ENCODE data around the gene MNT. TPM values are rescaled to one million over a fixed set of nuclear protein-coding genes. Genes with fewer than 3 reads are reported as not detected.

MNT gene
- polyA plus RNA-seq, 3 donors = 0.28 to 42.4 (median 1.3) TPM

DNA sequence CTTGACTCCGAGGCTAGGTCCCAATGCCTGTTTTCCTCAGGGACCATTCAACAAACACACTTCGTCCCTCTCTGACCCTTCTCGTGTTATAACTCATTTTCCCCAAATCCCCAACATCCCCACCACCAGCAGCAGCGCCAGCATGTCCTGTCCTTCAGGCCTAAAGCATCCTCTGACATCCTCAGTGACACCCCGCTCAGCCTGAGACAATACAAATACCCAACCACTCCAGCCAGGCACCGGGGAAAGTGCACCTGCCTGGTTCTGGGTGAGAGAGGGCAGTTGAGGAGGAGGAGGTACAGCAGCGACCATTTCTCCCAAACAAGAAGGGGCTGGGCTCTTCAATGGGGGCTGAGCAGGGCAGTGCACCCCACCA is 4.7 kb downstream of the MNT start:
- Histone ChIP-seq H3K4me2 (replicated peaks; ENCODE audit: extremely low read depth, low read length, poor library complexity, severe bottlenecking) (peak overlapping the region; percentile 97), H3K79me2 (ENCODE audit: insufficient read depth, low read length) (peaks cover 66% of the 10 kb centered on the region), H3K27ac (ENCODE audit: low read depth in 1 of 2, low read length in 2 of 2) (peak overlapping the region; percentile 96 to 100), H4K20me1 (ENCODE audit: insufficient read depth, low read length) (peaks cover 29% of the 10 kb centered on the region), H3K36me3 (replicated peaks in 1 of 2; ENCODE audit: control insufficient read depth in 1 of 2, insufficient read depth in 2 of 2, low read length in 2 of 2) (no peaks in the 10 kb centered on the region), H3K9ac (ENCODE audit: insufficient read depth, low read length, poor library complexity, severe bottlenecking) (peak overlapping the region; percentile 76), H3K9me3 (replicated peaks in 1 of 2; ENCODE audit: control insufficient read depth in 1 of 2, insufficient read depth in 1 of 2, low read length in 2 of 2) (no peaks in the 10 kb centered on the region), H3K4me3 (replicated peaks in 1 of 3; ENCODE audit: low read depth in 2 of 3, low read length in 3 of 3) (peak overlapping the region; percentile 21 to 98 (median 45)), H2AFZ (ENCODE audit: insufficient read depth, low read depth, low read length, poor library complexity, severe bottlenecking) (no peak overlapping the region), H3K27me3 (ENCODE audit: control insufficient read depth in 2 of 2, insufficient read depth in 2 of 2, low read length in 2 of 2) (no peaks in the 10 kb centered on the region), H3K4me1 (ENCODE audit: control insufficient read depth in 1 of 2, insufficient read depth in 2 of 2, low read length in 2 of 2) (peaks cover 59 to 71% of the 10 kb centered on the region in 2 donors)
- TF ChIP-seq, protein P1, sequence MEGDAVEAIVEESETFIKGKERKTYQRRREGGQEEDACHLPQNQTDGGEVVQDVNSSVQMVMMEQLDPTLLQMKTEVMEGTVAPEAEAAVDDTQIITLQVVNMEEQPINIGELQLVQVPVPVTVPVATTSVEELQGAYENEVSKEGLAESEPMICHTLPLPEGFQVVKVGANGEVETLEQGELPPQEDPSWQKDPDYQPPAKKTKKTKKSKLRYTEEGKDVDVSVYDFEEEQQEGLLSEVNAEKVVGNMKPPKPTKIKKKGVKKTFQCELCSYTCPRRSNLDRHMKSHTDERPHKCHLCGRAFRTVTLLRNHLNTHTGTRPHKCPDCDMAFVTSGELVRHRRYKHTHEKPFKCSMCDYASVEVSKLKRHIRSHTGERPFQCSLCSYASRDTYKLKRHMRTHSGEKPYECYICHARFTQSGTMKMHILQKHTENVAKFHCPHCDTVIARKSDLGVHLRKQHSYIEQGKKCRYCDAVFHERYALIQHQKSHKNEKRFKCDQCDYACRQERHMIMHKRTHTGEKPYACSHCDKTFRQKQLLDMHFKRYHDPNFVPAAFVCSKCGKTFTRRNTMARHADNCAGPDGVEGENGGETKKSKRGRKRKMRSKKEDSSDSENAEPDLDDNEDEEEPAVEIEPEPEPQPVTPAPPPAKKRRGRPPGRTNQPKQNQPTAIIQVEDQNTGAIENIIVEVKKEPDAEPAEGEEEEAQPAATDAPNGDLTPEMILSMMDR (IDR thresholded peaks at IDR 0.05) = no peak
- Mint-ChIP-seq H3K36me3 (peaks cover 29 to 31% of the 10 kb centered on the region in 2 donors), H3K27me3 (ENCODE audit: low read depth in 3 of 3) (peaks cover 0 to 4% (median 0%) of the 10 kb centered on the region in 3 donors), H3K4me1 (peaks cover 52% of the 10 kb centered on the region), H3K27ac (peak overlapping the region; percentile 98 to 100 (median 99)), H3K4me3 (peak overlapping the region; percentile 88), H3K9me3 (peaks cover 0 to 5% (median 0%) of the 10 kb centered on the region in 7 donors)
- 84% methylated on average over 4 of the region's 7 CpGs for WGBS (ENCODE audit: insufficient coverage)
- intact Hi-C loops (cut with micrococcal nuclease) = loop anchor here in 1 of 2 donors (10.0 kb wide), 1 partner anchor 751 kb away; the partner anchor contains the start of genes RILP and SCARF1
- DNase-seq = no peak

DNA sequence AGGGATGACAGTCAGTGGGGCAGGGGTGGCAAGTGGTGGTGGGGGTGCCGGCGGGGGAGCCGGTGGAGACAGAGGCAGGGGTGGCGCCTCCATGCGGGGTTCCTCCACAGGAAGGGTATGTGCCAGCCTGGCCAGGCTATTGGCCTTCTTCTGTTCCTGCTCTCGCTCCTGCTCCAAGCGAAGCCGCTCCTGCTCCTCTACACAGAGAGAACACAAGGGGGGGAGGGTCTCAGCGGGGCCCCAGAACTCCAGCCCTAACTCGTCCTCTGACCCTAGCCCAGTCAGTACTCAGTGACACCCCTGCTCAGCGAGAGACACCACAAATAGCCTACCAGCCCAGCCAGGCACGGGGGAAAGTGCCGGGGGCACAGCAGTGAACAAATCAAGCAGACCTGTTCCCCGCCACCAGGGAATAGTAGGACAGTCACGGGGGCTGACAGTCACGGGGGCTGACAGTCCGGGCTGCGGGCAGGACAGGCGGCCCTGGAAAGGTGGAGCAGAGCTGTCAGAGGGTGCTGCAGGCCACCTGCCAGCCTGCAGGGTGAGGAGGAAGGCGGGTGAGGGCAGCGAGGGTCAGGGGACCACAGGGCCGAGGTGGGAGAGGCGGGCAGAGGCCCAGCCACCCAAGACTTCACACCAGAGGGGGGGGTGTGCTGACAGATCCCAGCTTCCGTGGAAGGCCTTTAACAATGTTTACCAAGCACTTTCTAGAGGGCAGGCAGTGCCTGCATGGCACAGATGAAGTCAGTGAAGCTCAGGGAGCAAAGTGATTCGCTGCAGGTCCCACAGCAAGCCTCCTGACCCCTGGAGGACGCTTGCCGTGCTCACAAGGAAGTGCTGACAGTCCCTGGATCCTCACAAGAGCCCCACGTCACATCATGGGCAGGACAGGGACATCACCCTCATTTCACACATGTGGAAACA is 5.3 kb downstream of the MNT start:
- Mint-ChIP-seq H3K36me3 (peaks cover 32 to 35% of the 10 kb centered on the region in 2 donors), H3K27ac (peak overlapping the region; percentile 98 to 100 (median 99)), H3K4me1 (peaks cover 57% of the 10 kb centered on the region), H3K27me3 (ENCODE audit: low read depth in 3 of 3) (peaks cover 0 to 4% (median 0%) of the 10 kb centered on the region in 3 donors), H3K4me3 (peak overlapping the region; percentile 88), H3K9me3 (peaks cover 0 to 3% (median 0%) of the 10 kb centered on the region in 7 donors)
- Histone ChIP-seq H3K9me3 (replicated peaks in 1 of 2; ENCODE audit: control insufficient read depth in 1 of 2, insufficient read depth in 1 of 2, low read length in 2 of 2) (no peaks in the 10 kb centered on the region), H3K4me3 (replicated peaks in 1 of 3; ENCODE audit: low read depth in 2 of 3, low read length in 3 of 3) (peak overlapping the region in 1 of 3 experiments; percentile 98), H3K4me2 (replicated peaks; ENCODE audit: extremely low read depth, low read length, poor library complexity, severe bottlenecking) (peak overlapping the region; percentile 97), H2AFZ (ENCODE audit: insufficient read depth, low read depth, low read length, poor library complexity, severe bottlenecking) (no peak overlapping the region), H4K20me1 (ENCODE audit: insufficient read depth, low read length) (peaks cover 30% of the 10 kb centered on the region), H3K79me2 (ENCODE audit: insufficient read depth, low read length) (peaks cover 69% of the 10 kb centered on the region), H3K27ac (ENCODE audit: low read depth in 1 of 2, low read length in 2 of 2) (peak overlapping the region; percentile 96 to 100), H3K4me1 (ENCODE audit: control insufficient read depth in 1 of 2, insufficient read depth in 2 of 2, low read length in 2 of 2) (peaks cover 66 to 77% of the 10 kb centered on the region in 2 donors), H3K27me3 (ENCODE audit: control insufficient read depth in 2 of 2, insufficient read depth in 2 of 2, low read length in 2 of 2) (no peaks in the 10 kb centered on the region), H3K9ac (ENCODE audit: insufficient read depth, low read length, poor library complexity, severe bottlenecking) (peak overlapping the region; percentile 76), H3K36me3 (replicated peaks in 1 of 2; ENCODE audit: control insufficient read depth in 1 of 2, insufficient read depth in 2 of 2, low read length in 2 of 2) (peaks cover under 1 to 1% of the 10 kb centered on the region in 2 donors)
- 85% methylated on average over 17 of the region's 28 CpGs for WGBS (ENCODE audit: insufficient coverage)
- intact Hi-C loops (cut with micrococcal nuclease) = loop anchor here in 1 of 2 donors (10.0 kb wide), 1 partner anchor 751 kb away; the partner anchor contains the start of genes RILP and SCARF1
- TF ChIP-seq, protein P1 (IDR thresholded peaks at IDR 0.05) = peak; percentile 23
- peak; percentile 58 to 86 (median 81) for DNase-seq

Data from CD14-positive monocyte (primary cell).